Natural killer cell (primary cell): ENCODE data around the gene ST8SIA5. TPM values are rescaled to one million over a fixed set of nuclear protein-coding genes. Genes with fewer than 3 reads are reported as not detected.

Experiments used
- ATAC-seq, 3 donors: fragments of 150-1000 bp in 2 of 3; fragments of 200-7000 bp in 1 of 3; cut with Tn5 transposase; 1 replicate in 1 of 3; 2 replicates in 2 of 3; pipeline ENCODE4 v1.10.0; 2021; ENCODE audit warnings: mild to moderate bottlenecking in 2 of 3, moderate library complexity in 2 of 3
- DNase-seq, 2 donors: peaks; one replicate each; pipeline versions ENCODE4 v3.0.0 to v3.0.0-alpha.2; 2013 to 2021; ENCODE audit warnings: mixed read lengths in 1 of 2
- H3K27ac ChIP-seq: one replicate; pipeline ENCODE4 v1.5.1; 2013; ENCODE audit warnings: mild to moderate bottlenecking, low read length
- H3K27me3 ChIP-seq: one replicate; pipeline ENCODE4 v1.6.1; 2013; ENCODE audit warnings: low read length; ENCODE audit not compliant: control insufficient read depth, insufficient read depth
- H3K36me3 ChIP-seq: one replicate; pipeline ENCODE4 v1.6.1; 2013; ENCODE audit warnings: low read length; ENCODE audit not compliant: control insufficient read depth, insufficient read depth
- H3K4me1 ChIP-seq: one replicate; pipeline ENCODE4 v1.6.1; 2013; ENCODE audit warnings: low read length; ENCODE audit not compliant: control insufficient read depth, insufficient read depth
- H3K4me3 ChIP-seq: one replicate; pipeline ENCODE4 v1.5.1; 2013; ENCODE audit warnings: low read length
- H3K9me3 ChIP-seq: one replicate; pipeline ENCODE4 v1.6.1; 2013; ENCODE audit warnings: low read length; ENCODE audit not compliant: control insufficient read depth, insufficient read depth
- H3K27ac Mint-ChIP-seq, 2 donors: one replicate each; pipeline ENCODE4 v1.8.0; 2022; ENCODE audit warnings: mild to moderate bottlenecking in 2 of 2, mixed read lengths in 2 of 2, moderate library complexity in 1 of 2
- H3K27me3 Mint-ChIP-seq, 2 donors: one replicate each; pipeline ENCODE4 v1.8.0; 2022; ENCODE audit warnings: low read depth in 2 of 2, mixed read lengths in 2 of 2
- H3K36me3 Mint-ChIP-seq: one replicate; pipeline ENCODE4 v1.8.0; 2022; ENCODE audit warnings: mixed read lengths
- H3K4me1 Mint-ChIP-seq, 2 donors: one replicate each; pipeline ENCODE4 v1.8.0; 2022; ENCODE audit warnings: mixed read lengths in 2 of 2
- H3K4me3 Mint-ChIP-seq: one replicate; pipeline ENCODE4 v1.8.0; 2022; ENCODE audit warnings: mild to moderate bottlenecking, moderate library complexity, mixed read lengths
- H3K9me3 Mint-ChIP-seq, 2 donors: one replicate each; pipeline ENCODE4 v1.8.0; 2022; ENCODE audit warnings: mixed read lengths in 2 of 2
- WGBS: methylation state at CpG from one replicate; pipeline ENCODE4 v1.1.7; 2013; ENCODE audit warnings: missing lambda C conversion rate; ENCODE audit not compliant: insufficient coverage; 5-methylcytosine and 5-hydroxymethylcytosine counted together
- intact Hi-C: fragments of 100-400 bp; cut with micrococcal nuclease; formaldehyde crosslinking; loops from one replicate; pipeline ENCODE4 v1.14.2; 2022
- total RNA-seq, 4 donors: library from RNA; stranded (reverse); fragments of 120-200 nt in 1 of 4; gene quantifications; one replicate each; pipeline versions ENCODE4 v1.2.3 to v1.2.4, GENCODE V29; 2013 to 2022
- TF ChIP-seq, protein P1 (sequence below): fragments of 200-600 bp; IDR thresholded peaks from one replicate; pipeline ENCODE4 v1.8.0; 2022; ENCODE audit warnings: antibody characterized with exemption

The ST8SIA5 gene
- total RNA-seq, 3 donors from 2014 or later (not counting 1 experiment from before 2014, with no cell fraction given): 0.23 TPM; not detected in 2

DNA sequence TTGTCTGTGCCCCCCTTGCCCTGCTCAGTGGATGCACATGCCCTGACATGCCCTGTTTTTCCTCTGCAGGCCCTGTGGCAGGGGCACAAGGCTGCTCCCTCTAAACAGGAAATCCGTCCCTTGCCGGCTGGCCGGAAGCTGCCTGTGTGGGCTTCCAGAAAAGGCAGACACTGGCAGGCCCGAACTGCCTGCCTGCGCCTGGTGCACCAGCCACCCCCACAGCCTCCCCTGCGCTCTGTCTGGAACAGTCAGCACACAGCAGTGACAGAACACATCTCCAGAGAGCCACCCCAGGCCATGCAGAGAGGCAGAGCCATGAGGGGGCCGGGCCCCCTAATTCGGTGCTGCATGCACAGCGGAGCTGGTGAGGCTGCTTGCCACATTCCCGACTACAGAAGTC is 133.3 kb downstream of the ST8SIA5 start:
- Mint-ChIP-seq H3K27ac (peak overlapping the region in 1 of 2 donors; percentile 44), H3K9me3 (no peaks in the 10 kb centered on the region), H3K4me3 (no peak overlapping the region), H3K27me3 (peaks cover 0 to 7% of the 10 kb centered on the region in 2 donors), H3K4me1 (peaks cover 12 to 33% of the 10 kb centered on the region in 2 donors), H3K36me3 (no peaks in the 10 kb centered on the region)
- WGBS: 23% methylated on average over 10 of the region's 10 CpGs
- TF ChIP-seq, protein P1, sequence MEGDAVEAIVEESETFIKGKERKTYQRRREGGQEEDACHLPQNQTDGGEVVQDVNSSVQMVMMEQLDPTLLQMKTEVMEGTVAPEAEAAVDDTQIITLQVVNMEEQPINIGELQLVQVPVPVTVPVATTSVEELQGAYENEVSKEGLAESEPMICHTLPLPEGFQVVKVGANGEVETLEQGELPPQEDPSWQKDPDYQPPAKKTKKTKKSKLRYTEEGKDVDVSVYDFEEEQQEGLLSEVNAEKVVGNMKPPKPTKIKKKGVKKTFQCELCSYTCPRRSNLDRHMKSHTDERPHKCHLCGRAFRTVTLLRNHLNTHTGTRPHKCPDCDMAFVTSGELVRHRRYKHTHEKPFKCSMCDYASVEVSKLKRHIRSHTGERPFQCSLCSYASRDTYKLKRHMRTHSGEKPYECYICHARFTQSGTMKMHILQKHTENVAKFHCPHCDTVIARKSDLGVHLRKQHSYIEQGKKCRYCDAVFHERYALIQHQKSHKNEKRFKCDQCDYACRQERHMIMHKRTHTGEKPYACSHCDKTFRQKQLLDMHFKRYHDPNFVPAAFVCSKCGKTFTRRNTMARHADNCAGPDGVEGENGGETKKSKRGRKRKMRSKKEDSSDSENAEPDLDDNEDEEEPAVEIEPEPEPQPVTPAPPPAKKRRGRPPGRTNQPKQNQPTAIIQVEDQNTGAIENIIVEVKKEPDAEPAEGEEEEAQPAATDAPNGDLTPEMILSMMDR: no peak
- Histone ChIP-seq H3K36me3 (no peaks in the 10 kb centered on the region), H3K27ac (no peak overlapping the region), H3K4me3 (no peak overlapping the region), H3K27me3 (no peaks in the 10 kb centered on the region), H3K4me1 (peaks cover 15% of the 10 kb centered on the region), H3K9me3 (no peaks in the 10 kb centered on the region)
- ATAC-seq (peak in 2 of 3 donors; percentile 39 to 40), DNase-seq (peak in 1 of 2 donors; percentile 33)
- intact Hi-C loops: no loop called here

DNA sequence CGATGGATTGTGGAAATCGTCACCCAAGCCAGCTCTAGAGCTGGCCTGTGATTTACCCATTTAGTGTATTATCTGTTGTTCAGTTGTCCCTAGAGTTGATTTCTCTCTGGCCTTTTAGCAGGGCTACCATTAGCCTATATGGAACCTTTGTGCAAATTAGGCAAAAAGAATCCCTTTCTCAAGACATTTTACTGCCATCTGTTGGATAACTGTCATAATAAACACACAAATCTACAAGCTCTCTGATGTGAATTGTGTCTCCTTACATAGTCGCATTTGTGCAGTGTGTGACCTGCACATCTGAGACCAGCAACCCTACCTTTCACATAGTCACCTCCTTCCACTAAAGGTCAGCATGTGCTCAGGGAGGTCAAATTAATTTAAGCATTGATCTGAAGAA is 133.9 kb downstream of the ST8SIA5 start:
- H3K4me3 Mint-ChIP-seq: no peak overlapping the region
- peaks cover 12 to 33% of the 10 kb centered on the region in 2 donors for H3K4me1 Mint-ChIP-seq
- Histone ChIP-seq H3K4me3 (no peak overlapping the region), H3K4me1 (peaks cover 15% of the 10 kb centered on the region), H3K27me3 (no peaks in the 10 kb centered on the region), H3K36me3 (no peaks in the 10 kb centered on the region), H3K9me3 (no peaks in the 10 kb centered on the region), H3K27ac (no peak overlapping the region)
- no peak for ATAC-seq
- H3K27me3 Mint-ChIP-seq: peaks cover 0 to 7% of the 10 kb centered on the region in 2 donors
- H3K27ac Mint-ChIP-seq: peak overlapping the region in 1 of 2 donors; percentile 44
- H3K9me3 Mint-ChIP-seq: no peaks in the 10 kb centered on the region
- peak in 1 of 2 donors; percentile 13 for DNase-seq
- WGBS: 63% methylated on average over 3 of the region's 3 CpGs
- no peaks in the 10 kb centered on the region for H3K36me3 Mint-ChIP-seq
- intact Hi-C loops: no loop called here
- TF ChIP-seq, protein P1: no peak

DNA sequence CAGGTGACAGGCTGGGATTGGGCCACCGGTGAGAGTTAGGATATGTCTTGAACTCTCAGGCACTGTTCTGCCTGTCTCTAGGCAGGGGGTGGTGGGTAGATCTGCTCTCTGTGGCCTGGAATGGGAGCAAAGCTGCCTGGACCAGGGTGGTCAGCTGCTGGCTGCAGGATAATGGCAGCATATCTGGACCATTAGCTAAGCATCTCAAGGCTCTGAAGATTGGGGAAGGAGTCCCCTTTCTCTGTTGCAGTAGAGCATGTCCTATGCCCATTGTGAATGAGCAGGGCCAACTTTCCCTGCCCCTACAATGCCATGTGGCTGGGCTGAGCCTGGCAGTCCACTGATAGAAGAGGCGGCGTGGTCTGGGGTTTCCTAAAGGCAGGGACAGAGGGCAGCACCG is 134.4 kb downstream of the ST8SIA5 start:
- TF ChIP-seq, protein P1: no peak
- Mint-ChIP-seq H3K4me1 (peaks cover 12 to 33% of the 10 kb centered on the region in 2 donors), H3K36me3 (no peaks in the 10 kb centered on the region), H3K27ac (no peak overlapping the region), H3K4me3 (no peak overlapping the region), H3K9me3 (no peaks in the 10 kb centered on the region), H3K27me3 (peaks cover 0 to 7% of the 10 kb centered on the region in 2 donors)
- no peaks in the 10 kb centered on the region for H3K9me3 ChIP-seq
- H3K36me3 ChIP-seq: no peaks in the 10 kb centered on the region
- intact Hi-C loops: no loop called here
- ATAC-seq (no peak), DNase-seq (no peak)
- peaks cover 15% of the 10 kb centered on the region for H3K4me1 ChIP-seq
- H3K27ac ChIP-seq: no peak overlapping the region
- no peak overlapping the region for H3K4me3 ChIP-seq
- 93% methylated on average over 4 of the region's 4 CpGs for WGBS
- H3K27me3 ChIP-seq: no peaks in the 10 kb centered on the region

DNA sequence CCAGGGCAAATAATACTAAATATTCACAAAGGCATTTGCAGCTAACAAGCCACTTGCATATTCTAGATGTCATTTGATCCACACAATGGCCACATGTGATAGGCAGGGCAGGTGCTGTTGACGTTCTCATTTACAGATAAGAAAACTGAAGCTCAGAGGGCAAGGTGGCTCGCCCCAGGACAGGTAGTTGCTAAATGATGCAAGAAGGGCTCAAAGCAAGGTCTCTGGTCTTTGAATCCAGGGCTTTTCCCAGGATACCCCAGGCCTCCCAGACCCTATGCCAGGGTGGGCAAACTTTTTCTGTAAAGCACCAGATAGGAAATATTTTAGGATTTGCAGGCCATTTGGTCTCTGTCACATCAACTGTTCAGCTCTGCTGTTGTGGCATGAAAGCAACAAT is 135.0 kb downstream of the ST8SIA5 start:
- H3K4me1 ChIP-seq: peaks cover 15% of the 10 kb centered on the region
- DNase-seq (no peak), ATAC-seq (no peak)
- Mint-ChIP-seq H3K4me3 (no peak overlapping the region), H3K4me1 (peaks cover 12 to 33% of the 10 kb centered on the region in 2 donors), H3K27ac (peak overlapping the region in 1 of 2 donors; percentile 25), H3K36me3 (no peaks in the 10 kb centered on the region), H3K9me3 (no peaks in the 10 kb centered on the region), H3K27me3 (peaks cover 0 to 7% of the 10 kb centered on the region in 2 donors)
- intact Hi-C loops: no loop called here
- no peaks in the 10 kb centered on the region for H3K27me3 ChIP-seq
- no peaks in the 10 kb centered on the region for H3K9me3 ChIP-seq
- TF ChIP-seq, protein P1: no peak
- no peaks in the 10 kb centered on the region for H3K36me3 ChIP-seq
- no peak overlapping the region for H3K27ac ChIP-seq
- no peak overlapping the region for H3K4me3 ChIP-seq
- WGBS: 96% methylated on average over 2 of the region's 2 CpGs
